B cell (primary cell): ENCODE results near the gene CYFIP1.

Experiments
- CTCF ChIP-seq: fragments of 200-600 bp; IDR thresholded peaks from one replicate; pipeline ENCODE4 v1.8.0; 2022; ENCODE audit warnings: antibody characterized with exemption, mild to moderate bottlenecking
- EZH2 ChIP-seq: IDR thresholded peaks from 2 replicates; pipeline ENCODE4 v1.6.1; 2012; ENCODE audit warnings: borderline replicate concordance, low read depth, mild to moderate bottlenecking, moderate library complexity, low read length; ENCODE audit not compliant: insufficient read depth, poor library complexity, severe bottlenecking

- TF ChIP-seq CTCF = no peak
- TF ChIP-seq EZH2 = no peak
Measured at GRCh38 chr15:22939652-22940061, 40.5 kb downstream of the CYFIP1 start.
